HG03354 (cell line): Measurements from ENCODE around the gene RASD1.

ENCODE experiments used
- ATAC-seq: cut with Tn5 transposase; IDR thresholded peaks from one replicate; pipeline ENCODE4 v1.9.1; 2021; ENCODE audit warnings: mild to moderate bottlenecking; ENCODE audit not compliant: unreplicated experiment, poor library complexity, severe bottlenecking

RASD1 gene

GRCh38 chr17:17527956-17528500, 31.8 kb upstream of the RASD1 start:
- ATAC-seq: no peak

GRCh38 chr17:17527534-17527933, 31.3 kb upstream of the RASD1 start:
- ATAC-seq: no peak

- no peak for ATAC-seq
Observed at GRCh38 chr17:17526369-17526768, 30.2 kb upstream of the RASD1 start.

- no peak for ATAC-seq
Observed at GRCh38 chr17:17525956-17526355, 29.8 kb upstream of the RASD1 start.

- no peak for ATAC-seq
Observed at GRCh38 chr17:17525311-17525710, 29.1 kb upstream of the RASD1 start.

GRCh38 chr17:17523731-17524490, 27.7 kb upstream of the RASD1 start:
- ATAC-seq: no peak

- no peak for ATAC-seq
Observed at GRCh38 chr17:17523001-17523730, 27.0 kb upstream of the RASD1 start.

GRCh38 chr17:17520599-17521232, 24.5 kb upstream of the RASD1 start:
- ATAC-seq: no peak

- ATAC-seq: no peak
Observed at GRCh38 chr17:17519886-17520285, 23.7 kb upstream of the RASD1 start.

GRCh38 chr17:17518951-17519350, 22.8 kb upstream of the RASD1 start:
- no peak for ATAC-seq

- ATAC-seq: no peak
Observed at GRCh38 chr17:17518014-17518413, 21.8 kb upstream of the RASD1 start.

GRCh38 chr17:17516941-17517720, 20.9 kb upstream of the RASD1 start:
- ATAC-seq: no peak

- no peak for ATAC-seq
Observed at GRCh38 chr17:17515934-17516930, 20.0 kb upstream of the RASD1 start.

GRCh38 chr17:17514993-17515933, 19.1 kb upstream of the RASD1 start:
- no peak for ATAC-seq

GRCh38 chr17:17514361-17514992, 18.3 kb upstream of the RASD1 start:
- ATAC-seq: no peak

- no peak for ATAC-seq
Observed at GRCh38 chr17:17513626-17514025, 17.4 kb upstream of the RASD1 start.

- ATAC-seq: no peak
Observed at GRCh38 chr17:17512866-17513265, 16.7 kb upstream of the RASD1 start.
